Stimulated activated naive CD4-positive, alpha-beta T cell treated with Interleukin-2 at 50 U/mL for 16 hours (primary cell): ENCODE data around the gene PADI4.
"Not testable (repeated sequence)": the region's sequence is repeated elsewhere in the genome, so short reads cannot be mapped to it uniquely, and the experiment has no call there.

Experiments
- DNase-seq: peaks from one replicate; lab custom pipeline; 2025; lab: John Stamatoyannopoulos, UW

Gene PADI4

DNA sequence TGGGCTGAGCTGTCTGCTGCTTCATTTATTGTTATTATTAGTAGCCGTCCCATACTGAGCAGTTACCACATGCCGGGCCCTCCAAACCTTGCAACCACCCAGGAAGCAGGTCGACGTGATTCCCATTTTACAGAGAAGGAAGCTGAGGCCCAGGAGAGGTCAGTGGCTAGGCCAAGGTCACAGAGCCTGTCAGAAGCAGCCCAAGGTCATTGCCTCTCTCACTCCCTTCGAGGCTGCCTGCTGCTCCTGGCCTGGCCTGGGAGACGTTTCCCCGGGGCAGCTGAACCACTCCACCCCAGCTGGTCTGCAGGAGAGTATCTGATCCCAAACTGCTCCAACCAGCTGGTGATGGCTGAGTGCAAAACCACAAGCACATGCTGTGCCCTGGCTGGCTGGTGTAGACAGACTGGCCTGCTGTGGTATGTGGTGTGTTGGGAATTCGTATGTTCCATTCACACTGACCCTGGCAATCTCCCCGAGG lies 6.5 kb downstream of the PADI4 start:
- DNase-seq = no peak

DNA sequence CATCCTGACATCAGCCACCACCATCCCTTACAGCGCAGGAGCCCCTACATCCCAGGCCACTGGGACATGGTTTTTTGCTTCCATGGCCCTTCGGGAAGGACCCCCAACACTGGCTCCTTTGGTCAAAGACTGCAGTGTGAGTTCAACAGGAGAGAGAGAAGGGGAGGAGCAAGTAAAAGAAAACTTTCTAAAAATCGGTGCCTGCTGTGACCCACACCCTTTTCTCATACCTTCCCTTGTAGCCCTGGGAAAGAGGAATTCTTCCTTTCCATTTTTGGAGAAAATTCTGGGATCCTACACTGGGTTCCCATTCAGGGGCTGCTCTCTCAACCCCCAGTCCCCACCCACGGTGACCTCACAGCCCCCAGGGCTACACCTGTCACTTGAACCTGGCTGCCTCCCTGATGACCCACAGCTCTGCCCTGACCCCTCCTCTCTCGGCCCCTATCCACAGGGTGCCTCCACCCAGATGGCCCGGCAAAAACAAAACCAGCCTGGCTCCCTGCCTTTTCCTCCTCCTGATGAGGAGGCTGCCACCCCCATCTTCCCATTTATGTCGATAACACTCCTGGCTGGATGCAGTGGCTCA lies 7.6 kb downstream of the PADI4 start:
- DNase-seq = no peak

DNA sequence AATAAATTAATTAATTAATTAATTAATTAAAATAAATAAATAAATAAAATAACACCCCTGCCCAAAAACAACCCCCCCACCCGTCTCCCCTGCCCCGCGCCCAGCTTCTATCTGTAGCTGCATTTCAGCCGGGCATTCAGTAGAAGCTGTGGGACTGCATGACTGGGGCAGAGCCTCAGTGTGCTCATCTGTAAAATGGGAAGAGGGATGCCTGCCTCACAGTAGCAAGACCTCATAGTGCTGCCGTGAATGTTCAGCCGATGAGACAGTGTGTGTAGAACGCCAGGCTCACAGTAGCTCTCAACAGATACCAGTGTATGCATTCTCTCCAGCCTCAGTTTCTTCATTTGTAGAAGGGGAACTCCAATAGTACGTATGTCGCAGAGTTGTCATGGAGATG lies 8.7 kb downstream of the PADI4 start:
- DNase-seq = no peak

DNA sequence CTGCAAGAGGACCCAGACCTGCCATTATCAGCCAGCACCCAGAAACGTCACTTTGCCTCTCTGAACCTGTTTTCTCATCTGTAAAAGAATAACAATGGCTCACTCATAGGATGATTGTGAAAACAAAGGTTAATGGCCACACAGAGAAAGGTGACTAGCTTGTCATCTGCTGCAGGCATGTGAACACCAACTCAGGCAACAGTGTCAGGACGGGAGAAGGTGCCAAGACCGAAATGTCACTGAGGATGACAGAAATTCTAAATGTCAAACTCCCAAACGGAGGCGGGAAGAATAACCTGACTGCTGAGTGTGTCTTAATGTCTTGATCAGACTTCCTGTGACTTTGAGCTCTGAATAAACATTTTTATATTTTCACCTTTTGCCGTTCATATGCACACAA lies 10.3 kb downstream of the PADI4 start:
- DNase-seq = no peak

DNA sequence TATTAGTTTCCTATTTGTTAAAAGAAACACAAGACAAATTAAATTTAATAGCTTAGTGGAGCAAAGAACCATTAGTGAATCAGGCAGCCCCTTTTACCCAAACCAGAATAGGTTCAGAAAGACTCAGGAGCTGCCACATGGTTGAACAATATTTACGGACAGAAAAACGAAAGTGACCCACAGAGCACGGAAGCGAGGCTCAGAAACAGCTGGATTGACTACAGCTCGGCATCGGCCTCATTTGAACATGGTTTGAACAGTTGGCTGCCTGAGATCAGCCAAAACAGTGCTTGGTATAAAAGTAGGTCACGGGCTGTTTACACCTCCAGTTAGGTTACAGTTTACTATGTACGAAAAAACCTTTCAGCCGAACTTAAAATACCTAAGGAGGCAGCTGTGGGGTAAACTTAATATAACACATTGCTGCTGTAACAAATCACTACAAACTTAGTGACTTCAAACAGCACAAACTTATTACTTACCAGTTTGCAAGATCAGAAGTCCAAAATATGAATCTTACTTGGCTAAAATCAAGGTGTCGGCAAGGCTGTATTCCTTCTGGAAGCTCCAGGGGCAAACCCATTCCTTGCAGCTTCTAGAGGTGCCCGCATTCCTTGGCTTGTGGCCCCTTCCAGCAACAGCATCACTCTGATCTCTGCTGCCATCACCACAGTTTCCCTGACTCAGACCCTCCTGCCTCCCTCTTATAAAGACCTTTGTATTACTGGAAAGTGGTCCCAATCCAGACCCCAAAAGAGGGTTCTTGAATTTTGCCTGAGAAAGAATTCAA lies 11.8 kb downstream of the PADI4 start:
- no peak for DNase-seq

DNA sequence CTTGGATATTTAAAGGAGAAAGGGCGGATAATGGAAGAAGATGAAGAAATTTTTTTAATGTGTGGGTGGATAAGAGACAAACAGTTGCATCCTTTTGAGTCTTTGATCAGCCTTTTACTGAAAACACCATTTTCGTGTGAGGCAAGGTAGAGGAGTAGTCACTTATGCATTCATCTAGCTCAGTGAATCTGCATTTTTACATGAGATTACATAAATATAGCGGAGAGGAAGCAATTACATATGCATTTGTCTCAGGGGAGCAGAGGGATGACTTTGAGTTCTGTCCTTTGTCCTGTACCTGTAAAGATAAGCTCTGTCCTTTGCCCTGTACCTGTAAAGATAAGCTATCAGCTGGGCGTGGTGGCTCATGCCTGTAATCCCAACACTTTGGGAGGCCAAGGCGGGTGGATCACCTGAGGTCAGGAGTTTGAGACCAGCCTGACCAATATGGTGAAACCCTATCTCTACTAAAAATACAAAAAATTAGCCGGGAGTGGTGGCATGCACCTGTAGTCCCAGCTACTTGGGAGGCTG lies 13.9 kb downstream of the PADI4 start:
- not testable (repeated sequence) for DNase-seq

DNA sequence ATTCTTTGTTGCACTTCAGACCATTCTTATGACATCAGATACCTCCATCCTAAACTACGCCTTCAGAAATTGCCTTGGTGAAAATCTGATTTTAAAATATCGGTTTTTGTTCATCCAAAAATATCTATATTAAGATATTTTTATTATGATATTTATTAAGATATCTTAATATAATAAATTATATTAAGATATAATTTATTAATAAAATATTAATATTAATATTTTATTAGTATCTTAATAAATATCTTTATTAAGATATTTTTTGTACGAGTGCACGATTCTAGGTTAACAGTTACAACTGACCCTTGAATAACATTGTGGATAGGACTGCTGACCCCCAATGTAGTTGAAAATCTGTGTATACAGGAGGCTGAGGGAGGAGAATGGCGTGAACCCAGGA lies 20.9 kb downstream of the PADI4 start:
- DNase-seq = no peak

DNA sequence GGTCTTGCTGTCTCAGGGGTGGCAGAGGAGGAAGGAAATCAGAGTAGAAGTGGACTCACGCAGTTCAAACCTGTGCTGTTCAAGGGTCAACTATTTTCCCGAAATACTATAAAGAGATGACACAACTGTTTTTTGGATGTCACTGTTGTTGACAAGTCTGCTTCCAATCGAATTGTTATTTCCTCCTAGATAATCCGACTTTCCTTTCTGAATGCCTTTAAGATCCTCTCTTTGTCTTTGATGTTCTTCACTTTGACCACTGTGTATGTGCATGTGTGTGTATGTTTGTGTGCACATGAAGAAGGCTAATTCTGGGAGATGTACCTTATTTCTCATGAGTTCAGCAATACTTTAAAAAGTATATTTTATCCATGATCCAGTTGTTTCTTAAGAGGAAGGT lies 21.6 kb downstream of the PADI4 start:
- DNase-seq = no peak

DNA sequence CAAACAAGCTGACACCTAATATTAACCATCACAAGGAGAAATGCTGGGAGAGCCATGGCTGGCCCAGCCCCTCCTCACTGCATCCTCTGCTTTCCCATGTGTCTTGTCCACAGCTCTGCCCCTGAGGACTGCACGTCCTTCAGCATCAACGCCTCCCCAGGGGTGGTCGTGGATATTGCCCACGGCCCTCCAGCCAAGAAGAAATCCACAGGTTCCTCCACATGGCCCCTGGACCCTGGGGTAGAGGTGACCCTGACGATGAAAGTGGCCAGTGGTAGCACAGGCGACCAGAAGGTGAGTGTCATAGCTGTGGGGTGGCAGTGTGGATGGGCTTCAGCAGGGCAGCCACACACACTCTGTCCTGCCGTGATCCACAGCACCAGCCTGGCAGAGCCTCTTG lies 22.9 kb downstream of the PADI4 start:
- DNase-seq = no peak

DNA sequence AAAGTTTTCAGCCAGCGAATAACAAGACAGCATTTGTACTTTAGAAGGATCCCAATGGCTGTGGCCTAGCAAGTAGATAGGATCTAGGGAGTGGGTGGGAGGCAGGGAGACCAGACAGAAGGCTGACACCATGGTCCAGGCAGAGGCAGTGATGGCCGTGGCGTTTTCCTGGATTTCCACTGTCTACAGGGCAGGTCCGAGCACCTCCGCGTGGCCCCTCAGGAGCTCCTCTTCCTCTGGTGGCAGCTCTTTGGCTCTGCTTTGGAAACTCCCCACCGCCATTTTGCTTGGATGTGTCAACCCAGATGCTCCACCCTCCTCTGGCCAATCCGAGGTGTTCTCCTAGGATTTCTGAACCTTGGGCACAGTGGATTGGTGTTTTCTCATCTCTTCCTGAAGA lies 25.1 kb downstream of the PADI4 start:
- no peak for DNase-seq

DNA sequence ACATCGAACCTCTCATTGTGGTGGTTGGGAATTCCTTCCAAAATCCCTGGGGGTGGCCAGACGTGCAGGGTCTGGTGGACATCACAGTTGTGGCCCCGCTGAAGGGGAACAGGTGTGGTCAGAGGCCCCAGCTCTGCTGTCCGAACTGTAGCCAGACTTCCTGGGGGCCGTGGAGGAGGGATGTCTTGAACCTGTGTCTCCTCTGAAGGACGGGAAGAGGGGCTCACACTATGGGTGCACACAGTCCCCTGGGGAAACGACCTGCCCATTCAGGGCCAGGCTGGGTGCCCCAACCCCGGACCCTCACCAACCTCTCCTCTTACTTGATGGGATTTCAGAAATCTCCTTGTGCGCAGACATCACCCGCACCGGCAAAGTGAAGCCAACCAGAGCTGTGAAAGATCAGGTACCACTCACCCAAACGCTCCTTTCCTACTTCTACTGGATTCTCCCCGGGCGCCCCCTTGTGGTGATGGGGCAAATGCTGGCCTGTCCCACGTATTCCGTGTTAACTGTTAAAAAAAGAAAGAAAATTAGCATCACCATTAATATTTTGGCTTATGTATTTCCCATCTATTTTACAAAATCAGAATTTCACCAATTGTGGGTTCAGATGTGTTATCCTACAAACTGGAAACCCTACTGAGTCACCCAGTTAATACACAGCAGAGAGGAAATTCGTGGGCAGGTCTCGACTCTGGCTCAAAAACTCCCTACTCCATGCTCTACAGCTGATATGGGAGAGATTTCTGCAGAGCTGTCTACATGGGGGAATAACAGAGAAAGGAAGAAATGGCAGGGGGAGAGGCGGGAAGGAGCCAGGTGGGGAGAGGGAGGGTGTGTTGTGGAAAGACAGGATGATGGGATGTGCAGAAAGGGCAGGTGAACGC lies 28.1 kb downstream of the PADI4 start:
- DNase-seq = peak; percentile 25

DNA sequence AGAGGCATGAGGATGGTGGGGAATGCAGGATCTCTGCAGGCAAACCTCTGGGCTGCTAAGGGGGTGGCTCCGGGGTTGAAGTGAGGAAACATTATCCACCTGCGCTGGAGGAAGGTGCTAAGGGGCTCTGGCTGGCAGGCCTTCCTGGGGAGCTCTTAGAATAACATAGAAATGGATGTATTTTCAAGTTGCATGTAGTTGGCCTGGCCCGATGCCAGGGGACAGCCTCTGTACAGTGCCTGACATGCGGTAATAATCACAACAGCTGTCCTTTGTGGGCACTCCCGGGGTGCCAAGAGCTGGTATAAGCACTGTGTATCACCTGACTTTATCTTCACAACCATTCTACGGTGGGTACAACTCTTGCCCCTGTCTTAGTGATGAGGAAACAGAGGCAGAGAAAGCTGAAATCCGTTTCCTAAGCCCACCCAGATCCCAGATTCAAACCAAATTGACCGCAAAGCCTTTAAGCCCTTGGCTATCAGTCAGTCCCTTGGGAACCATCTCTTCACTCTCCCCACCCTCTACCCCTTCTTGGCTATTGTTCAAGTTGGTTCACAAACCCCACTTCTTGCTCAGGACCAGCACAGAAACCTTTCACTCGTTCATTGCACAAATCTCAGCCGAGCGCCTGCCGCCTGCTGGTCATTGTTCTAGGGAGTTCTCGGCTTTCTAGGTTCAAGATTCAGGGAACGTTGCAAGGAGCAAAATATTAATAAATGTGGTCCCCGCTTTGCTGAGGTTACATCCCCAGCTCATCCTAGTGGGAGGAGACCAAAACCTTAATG lies 30.9 kb downstream of the PADI4 start:
- DNase-seq = no peak

DNA sequence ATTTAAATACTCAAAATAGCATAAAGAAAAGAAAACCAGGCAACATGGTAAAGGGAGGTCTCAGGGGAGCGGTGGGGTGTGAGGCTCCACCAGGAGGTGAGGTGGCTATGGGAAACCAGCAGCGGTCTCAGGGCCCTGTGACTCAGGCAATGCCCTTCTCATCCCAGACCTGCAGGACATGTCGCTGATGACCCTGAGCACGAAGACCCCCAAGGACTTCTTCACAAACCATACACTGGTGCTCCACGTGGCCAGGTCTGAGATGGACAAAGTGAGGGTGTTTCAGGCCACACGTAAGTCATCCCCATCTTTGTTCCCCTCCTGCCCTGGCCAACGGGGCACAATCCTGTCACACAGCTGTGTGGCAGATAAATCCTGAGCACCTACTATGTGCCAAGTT lies 31.5 kb downstream of the PADI4 start:
- DNase-seq = no peak

DNA sequence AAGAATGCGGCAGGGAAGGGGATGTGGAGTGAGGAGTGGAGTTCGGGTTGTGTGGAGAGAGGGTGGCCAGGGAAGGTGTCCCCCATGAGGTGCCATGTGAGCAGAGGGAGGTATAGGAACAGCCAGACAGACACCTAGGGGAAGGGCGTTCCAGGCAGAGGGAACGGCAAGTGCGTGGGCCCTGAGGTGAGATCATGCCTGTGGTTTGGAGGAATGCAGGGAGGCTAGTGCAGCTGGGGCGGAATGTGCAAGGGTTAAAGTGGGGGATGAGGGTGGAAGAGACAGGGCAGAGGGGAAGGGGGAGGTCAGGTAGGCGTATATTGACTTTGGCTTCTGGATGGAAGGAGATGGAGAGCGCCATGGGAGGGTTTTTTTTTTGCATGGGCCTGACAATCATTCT lies 32.4 kb downstream of the PADI4 start:
- no peak for DNase-seq

DNA sequence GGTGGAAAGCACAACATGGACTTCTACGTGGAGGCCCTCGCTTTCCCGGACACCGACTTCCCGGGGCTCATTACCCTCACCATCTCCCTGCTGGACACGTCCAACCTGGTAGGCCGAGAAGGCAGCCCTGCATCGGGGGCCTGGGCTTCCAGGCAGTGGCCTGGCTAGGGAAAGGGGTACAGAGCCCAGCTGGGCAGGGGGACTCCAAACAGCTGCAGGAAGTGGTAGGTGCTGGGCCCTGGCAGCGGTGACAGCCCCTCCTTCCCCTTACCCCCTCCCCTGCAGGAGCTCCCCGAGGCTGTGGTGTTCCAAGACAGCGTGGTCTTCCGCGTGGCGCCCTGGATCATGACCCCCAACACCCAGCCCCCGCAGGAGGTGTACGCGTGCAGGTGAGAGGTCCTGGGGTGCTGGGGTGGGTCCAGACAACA lies 34.0 kb downstream of the PADI4 start:
- no peak for DNase-seq

DNA sequence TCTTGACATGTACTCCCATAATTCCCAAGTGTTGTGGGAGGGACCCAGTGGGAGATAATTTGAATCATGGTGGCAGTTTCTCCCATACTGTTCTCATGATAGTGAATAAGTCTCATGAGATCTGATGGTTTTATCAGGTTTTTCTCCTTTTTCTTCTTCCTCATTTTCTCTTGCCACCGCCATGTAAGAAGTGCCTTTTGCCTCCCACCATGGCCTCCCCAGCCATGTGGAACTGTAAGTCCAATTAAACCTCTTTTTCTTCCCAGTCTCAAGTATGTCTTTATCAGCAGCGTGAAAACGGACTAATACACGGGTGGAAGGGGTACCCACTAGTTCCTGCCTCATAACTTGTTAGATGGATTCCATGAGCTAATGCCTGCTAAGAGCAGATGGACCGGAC lies 37.5 kb downstream of the PADI4 start:
- not testable (repeated sequence) for DNase-seq

DNA sequence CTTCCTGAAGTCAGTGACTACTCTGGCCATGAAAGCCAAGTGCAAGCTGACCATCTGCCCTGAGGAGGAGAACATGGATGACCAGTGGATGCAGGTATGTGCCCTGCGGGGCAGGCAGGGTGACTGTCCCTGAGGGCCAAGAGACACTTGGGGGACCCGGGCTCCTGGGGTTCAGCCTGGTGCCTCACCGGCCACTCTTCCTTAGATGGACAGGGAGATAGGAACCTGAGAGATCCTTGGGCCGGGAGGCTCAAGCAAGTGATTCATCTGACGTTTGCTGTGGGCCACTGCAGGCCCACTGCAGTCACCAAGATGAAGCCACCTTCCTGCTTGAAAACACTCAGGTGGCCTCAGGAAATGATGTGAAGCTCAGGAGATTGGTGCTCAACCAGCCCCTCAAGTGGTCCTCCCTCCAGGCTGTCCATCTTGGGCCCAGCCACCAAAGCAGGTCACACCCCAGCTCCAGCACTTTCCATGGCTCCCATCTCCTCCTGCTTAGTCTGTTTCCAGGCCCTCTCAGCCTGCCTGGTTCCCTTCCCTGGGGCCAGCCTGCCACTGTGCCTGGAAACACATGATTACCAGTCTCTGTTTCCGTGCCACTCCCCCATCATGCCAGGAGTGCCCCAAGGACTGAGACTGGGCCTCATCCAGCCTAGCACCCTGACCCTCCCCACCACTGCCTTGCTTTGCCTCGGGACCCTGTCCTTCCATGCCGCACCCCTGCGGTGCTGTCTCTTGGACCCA lies 38.2 kb downstream of the PADI4 start:
- DNase-seq = no peak

DNA sequence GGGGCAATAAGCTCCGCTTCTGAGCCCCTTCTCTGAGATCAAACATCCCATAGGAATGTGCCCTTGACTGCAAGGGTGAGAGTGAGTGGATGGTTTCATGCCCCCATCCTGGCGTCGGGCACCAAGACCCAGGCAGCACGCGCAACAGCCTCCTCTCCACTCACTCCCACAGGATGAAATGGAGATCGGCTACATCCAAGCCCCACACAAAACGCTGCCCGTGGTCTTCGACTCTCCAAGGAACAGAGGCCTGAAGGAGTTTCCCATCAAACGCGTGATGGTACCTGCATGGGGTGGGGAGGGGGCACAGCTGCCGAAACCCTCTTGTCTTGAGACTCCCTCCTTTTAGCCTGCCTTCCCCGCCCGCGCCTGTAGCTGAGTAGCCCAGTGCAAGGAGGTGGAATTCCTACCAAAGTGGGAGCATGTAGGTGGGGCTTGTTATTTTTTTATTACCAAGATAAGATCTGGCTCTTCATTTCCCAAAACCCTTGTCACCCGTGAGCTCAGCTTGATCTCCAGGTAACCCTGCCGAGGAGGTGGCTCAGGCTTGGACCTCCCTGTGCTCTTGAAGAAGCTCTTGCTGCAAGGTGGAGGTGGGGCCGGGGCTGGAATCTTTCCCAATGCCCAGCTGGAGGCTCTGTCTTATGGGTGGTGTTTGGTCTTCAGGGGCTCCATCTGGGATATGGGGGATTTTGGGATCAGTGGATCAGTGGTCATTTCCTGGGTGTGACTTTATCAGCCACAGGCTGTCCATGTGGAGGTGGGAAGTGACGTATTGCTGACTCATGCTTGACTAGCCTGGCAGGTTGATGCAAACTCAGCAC lies 40.0 kb downstream of the PADI4 start:
- no peak for DNase-seq

DNA sequence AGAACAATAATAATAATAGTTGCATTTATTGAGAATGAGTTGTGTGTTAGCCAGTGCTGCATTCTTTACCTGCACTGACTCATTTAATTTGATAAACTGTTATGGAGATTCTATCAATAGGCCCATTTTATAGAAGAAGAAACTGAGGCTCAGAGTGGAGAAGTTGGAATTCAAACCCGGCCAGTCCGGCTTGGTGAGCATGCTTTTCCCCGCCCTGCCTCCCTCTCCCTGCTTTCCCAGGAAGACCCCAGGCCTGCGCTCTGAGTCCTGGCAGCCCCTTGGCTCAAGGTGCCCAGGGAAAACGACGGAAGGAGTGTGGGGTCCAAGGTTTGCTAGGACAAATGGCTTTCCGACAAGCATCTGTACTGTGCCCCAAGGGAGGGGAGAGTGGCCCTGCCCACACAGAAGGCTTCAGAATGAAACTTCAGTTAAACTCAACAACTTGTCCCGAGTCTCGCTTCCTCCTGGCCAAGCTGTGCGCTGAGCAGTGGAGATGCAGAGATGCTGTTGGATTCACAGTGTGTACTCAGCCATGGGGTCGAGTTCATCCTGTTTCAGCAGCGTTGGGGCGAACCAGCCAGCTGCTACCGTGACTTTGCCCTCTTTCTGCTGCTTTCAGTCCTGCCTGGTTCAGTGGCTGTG lies 40.7 kb downstream of the PADI4 start:
- DNase-seq = no peak

DNA sequence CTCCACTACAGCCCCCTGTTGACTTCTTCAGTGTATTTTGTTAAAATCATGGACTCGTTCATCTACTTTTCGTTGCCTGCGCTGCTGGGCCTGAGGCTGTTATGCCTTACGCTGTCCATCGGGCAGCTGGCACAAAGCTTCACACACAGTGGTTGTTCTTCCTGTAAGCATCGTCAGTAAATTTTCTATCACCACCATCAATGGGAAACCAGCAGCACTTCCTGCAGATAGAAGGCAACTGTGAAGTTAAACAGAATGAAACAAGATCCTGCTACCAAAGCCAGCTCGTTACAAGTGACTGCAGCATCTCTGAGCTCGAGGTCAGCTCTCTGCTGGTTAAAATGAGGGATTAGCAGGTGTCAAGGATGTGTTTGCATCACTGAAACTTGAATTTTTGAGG lies 42.1 kb downstream of the PADI4 start:
- no peak for DNase-seq
